Measurements from ENCODE around the gene VPS4A.

GRCh38 chr16:69334696-69335095 is 23.5 kb downstream of the VPS4A start:
- TF ChIP-seq CTCF (IDR thresholded peaks at IDR 0.05; ENCODE audit: insufficient read depth, low read length) (no peak), POLR2AphosphoS5 (IDR thresholded peaks at IDR 0.05; ENCODE audit: low read depth) (no peak), REST (IDR thresholded peaks at IDR 0.05; ENCODE audit: insufficient replicate concordance, low read depth) (no peak), GABPA (IDR thresholded peaks at IDR 0.05; ENCODE audit: low read depth) (no peak)

Data from HL-60 (cell line).